MM.1S (cell line): ENCODE results near the gene HAGHL.

Experiments used
- CTCF ChIP-seq: fragments of 300-600 bp; sonication (generic); IDR thresholded peaks from 2 replicates; pipeline ENCODE4 v1.5.1; 2016; ENCODE audit warnings: antibody characterized with exemption, low read length, mixed read lengths
- EZH2 ChIP-seq: fragments of 300-600 bp; sonication (generic); optimal IDR thresholded peaks from 2 replicates; pipeline ENCODE3; 2017; ENCODE audit warnings: low read depth, mild to moderate bottlenecking, antibody characterized with exemption, low read length, mixed read lengths
- EZH2phosphoT487 ChIP-seq: fragments of 300-600 bp; sonication (generic); IDR thresholded peaks from 2 replicates; pipeline ENCODE4 v1.6.1; 2018; ENCODE audit warnings: antibody characterized with exemption, low read length

GRCh38 chr16:716768-717325 is 10.1 kb upstream of the HAGHL start:
- no peak for TF ChIP-seq EZH2
- no peak for TF ChIP-seq CTCF
- TF ChIP-seq EZH2phosphoT487, result no peak
